Choroid plexus epithelial cell (primary cell): ENCODE results near the gene TEX55.
A peak's percentile ranks its signal among the peaks of the same experiment; 100 is the strongest.
"Not testable (repeated sequence)": the region's sequence is repeated elsewhere in the genome, so short reads cannot be mapped to it uniquely, and the experiment has no call there.

ENCODE experiments used
- DNase-seq: peaks from one replicate; pipeline ENCODE4 v3.0.0-alpha.2; 2010; ENCODE audit warnings: low read depth
- H3K4me3 ChIP-seq: 2 replicates; pipeline ENCODE4 v1.5.1; 2011; ENCODE audit warnings: low read depth, mild to moderate bottlenecking, control low read depth, low read length, moderate library complexity
- CTCF ChIP-seq: conservative IDR thresholded peaks from 2 replicates; pipeline ENCODE4 v1.5.1; 2011; ENCODE audit warnings: low read depth, mild to moderate bottlenecking, control low read depth, inconsistent platforms, low read length, moderate library complexity

The TEX55 gene

GRCh38 chr3:119160361-119160760 lies 14.4 kb downstream of the TEX55 start:
- TF ChIP-seq CTCF: no peak
- H3K4me3 ChIP-seq: no peak overlapping the region
- no peak for DNase-seq

- H3K4me3 ChIP-seq: no peak overlapping the region
- no peak for TF ChIP-seq CTCF
- no peak for DNase-seq
Observed at GRCh38 chr3:119160815-119161214, 14.8 kb downstream of the TEX55 start.

- no peak overlapping the region for H3K4me3 ChIP-seq
- TF ChIP-seq CTCF: no peak
- no peak for DNase-seq
Observed at GRCh38 chr3:119161240-119161639, 15.3 kb downstream of the TEX55 start.

- not testable (repeated sequence) for H3K4me3 ChIP-seq, DNase-seq
Observed at GRCh38 chr3:119164745-119165144, 18.8 kb downstream of the TEX55 start.

- H3K4me3 ChIP-seq: no peak overlapping the region
- DNase-seq: no peak
- no peak for TF ChIP-seq CTCF
Observed at GRCh38 chr3:119170821-119171220, 24.9 kb downstream of the TEX55 start.

GRCh38 chr3:119173325-119173724 lies 27.4 kb downstream of the TEX55 start, which contains the start of gene UPK1B:
UPK1B (plus strand) TSS chr3:119173598; CDS start chr3:119186742, 13,144 bp downstream.
- no peak within 1 kb of the TSS for H3K4me3 ChIP-seq
- no peak for TF ChIP-seq CTCF
- no peak for DNase-seq

GRCh38 chr3:119175872-119176756 lies 30.1 kb downstream of the TEX55 start:
- no peak for TF ChIP-seq CTCF
- peak; percentile 17 for DNase-seq
- no peak overlapping the region for H3K4me3 ChIP-seq
